Spleen (tissue), 11 donors: ENCODE data around the gene GLIS1. TPM values are rescaled to one million over a fixed set of nuclear protein-coding genes. Genes with fewer than 3 reads are reported as not detected.

Experiments used
- DNase-seq: peaks from one replicate; pipeline ENCODE4 v3.0.0-alpha.2; 2020
- H3K27ac ChIP-seq, 8 donors: fragments of 200-600 bp; sonication (generic) in 7 of 8; 1 replicate in 4 of 8; 2 replicates in 4 of 8; pipeline versions ENCODE4 v1.5.0 to v1.8.0; 2016 to 2021; ENCODE audit warnings: inconsistent platforms in 4 of 8, mild to moderate bottlenecking in 4 of 8, moderate library complexity in 1 of 8
- H3K27me3 ChIP-seq, 7 donors: fragments of 200-600 bp; sonication (generic) in 6 of 7; replicated peaks in 1 of 7; 1 replicate in 4 of 7; 2 replicates in 3 of 7; pipeline versions ENCODE4 v1.5.0 to v1.8.0; 2016 to 2021; ENCODE audit warnings: inconsistent platforms in 3 of 7, mild to moderate bottlenecking in 1 of 7
- H3K36me3 ChIP-seq, 6 donors: fragments of 200-600 bp; sonication (generic) in 5 of 6; 1 replicate in 4 of 6; 2 replicates in 2 of 6; pipeline versions ENCODE4 v1.5.0 to v1.8.0; 2016 to 2021; ENCODE audit warnings: inconsistent platforms in 2 of 6
- H3K4me1 ChIP-seq, 6 donors: fragments of 200-600 bp; sonication (generic) in 5 of 6; 1 replicate in 3 of 6; 2 replicates in 3 of 6; pipeline versions ENCODE4 v1.5.0 to v1.8.0; 2016 to 2021; ENCODE audit warnings: inconsistent platforms in 3 of 6
- H3K4me3 ChIP-seq, 8 donors: fragments of 200-600 bp; sonication (generic) in 7 of 8; 1 replicate in 4 of 8; 2 replicates in 4 of 8; pipeline versions ENCODE4 v1.5.0 to v1.8.0; 2016 to 2021; ENCODE audit warnings: inconsistent platforms in 4 of 8, mild to moderate bottlenecking in 4 of 8, moderate library complexity in 2 of 8
- H3K9me3 ChIP-seq, 8 donors: fragments of 200-600 bp; sonication (generic) in 7 of 8; 1 replicate in 4 of 8; 2 replicates in 4 of 8; pipeline versions ENCODE4 v1.5.0 to v1.8.0; 2016 to 2021; ENCODE audit warnings: inconsistent platforms in 4 of 8
- CTCF ChIP-seq, 11 experiments: fragments of 200-600 bp in 7 of 11; fragments of 450-650 bp in 4 of 11; sonication (generic) in 4 of 11; IDR thresholded peaks in 8 of 11; conservative IDR thresholded peaks in 3 of 11; 1 replicate in 7 of 11; 2 replicates in 4 of 11; pipeline versions ENCODE4 v1.4.0 to v1.8.0; 2016 to 2021; ENCODE audit warnings: antibody characterized with exemption in 11 of 11, inconsistent platforms in 4 of 11, mild to moderate bottlenecking in 1 of 11
- POLR2A ChIP-seq, 3 donors: fragments of 450-650 bp; IDR thresholded peaks; one replicate each; pipeline ENCODE4 v1.5.1; 2017; ENCODE audit warnings: antibody characterized with exemption in 3 of 3, mild to moderate bottlenecking in 1 of 3
- POLR2AphosphoS5 ChIP-seq, 3 donors: sonication (generic); formaldehyde crosslinking; IDR thresholded peaks; one replicate each; pipeline ENCODE4 v1.5.1; 2017; ENCODE audit warnings: antibody characterized with exemption in 3 of 3
- WGBS, 5 donors: extraction: QIAGEN DNeasy Blood & Tissue Kit in 3 of 5; methylation state at CpG; one replicate each; pipeline versions ENCODE4 v1.1.5 to v1.1.7; 2013 to 2018; 5-methylcytosine and 5-hydroxymethylcytosine counted together
- intact Hi-C: fragments of 100-400 bp; cut with DNase I; formaldehyde crosslinking; loops from one replicate; pipeline ENCODE4 v1.15.0; 2023; ENCODE audit warnings: low total_unique reads
- polyA plus RNA-seq, 3 donors: library from polyadenylated mRNA; stranded (reverse); fragments of 200-250 nt; gene quantifications; one replicate each; pipeline ENCODE4 v1.2.1, GENCODE V29; 2013
- total RNA-seq, 7 donors: library from RNA; depleted of rRNA in 3 of 7; stranded (reverse); fragments of >200 nt in 3 of 7; fragmentation: NEBNext Ultra II Directional in 4 of 7; extraction: Animal tissue kit (Norgen Biotek cat#: 25700) in 4 of 7; gene quantifications; one replicate each; pipeline versions ENCODE4 v1.1.0 to v1.2.1, GENCODE V29; 2016 to 2021
- donor health status: healthy with polysubstance abuse.
- donor health status: DM: no; HTN: no; CAD: no; lungs with moderate emphysema.
- donor health status: DM: no; HTN: no; CAD: no.
- donor health status: Bipolar disorder and iron deficiency.
- donor health status: healthy.
- donor health status: DM: no; HTN: no; CAD: no.
- donor health status: DM: yes; HTN: yes; CAD: no.

The GLIS1 gene
- total and polyA plus RNA-seq, 10 donors = 0.04 to 0.39 (median 0.26) TPM; not detected in 5

- 78 to 93% (median 85%) methylated on average over 7 of the region's 7 CpGs for WGBS, 5 donors
- intact Hi-C loops = no loop called here
- Histone ChIP-seq H3K4me3 (no peak overlapping the region), H3K4me1 (peaks cover 0 to 4% (median 0%) of the 10 kb centered on the region in 6 donors), H3K27ac (no peak overlapping the region), H3K27me3 (peaks cover 0 to 30% (median 0%) of the 10 kb centered on the region in 7 donors), H3K36me3 (no peaks in the 10 kb centered on the region), H3K9me3 (no peaks in the 10 kb centered on the region)
- no peak for DNase-seq
- TF ChIP-seq POLR2A (IDR thresholded peaks at IDR 0.05) = no peak
Measured at GRCh38 chr1:53691326-53691725, 47.6 kb downstream of the GLIS1 start.

GRCh38 chr1:53690411-53690810 is 48.6 kb downstream of the GLIS1 start:
- Histone ChIP-seq H3K36me3 (no peaks in the 10 kb centered on the region), H3K27me3 (peaks cover 0 to 39% (median 0%) of the 10 kb centered on the region in 7 donors), H3K4me3 (no peak overlapping the region), H3K4me1 (peaks cover 0 to 11% (median 0%) of the 10 kb centered on the region in 6 donors), H3K27ac (no peak overlapping the region), H3K9me3 (no peaks in the 10 kb centered on the region)
- no peak for TF ChIP-seq POLR2A (IDR thresholded peaks at IDR 0.05)
- TF ChIP-seq CTCF (IDR thresholded peaks at IDR 0.05 in 8 of 11, conservative IDR thresholded peaks at IDR 0.05 in 3 of 11) = no peak
- no peak for DNase-seq
- intact Hi-C loops = no loop called here
- WGBS, 5 donors = 82 to 94% (median 90%) methylated on average over 11 of the region's 11 CpGs

- Histone ChIP-seq H3K36me3 (no peaks in the 10 kb centered on the region), H3K27ac (no peak overlapping the region), H3K27me3 (peaks cover 0 to 45% (median 0%) of the 10 kb centered on the region in 7 donors), H3K4me1 (peaks cover 0 to 16% (median 3%) of the 10 kb centered on the region in 6 donors), H3K4me3 (no peak overlapping the region), H3K9me3 (no peaks in the 10 kb centered on the region)
- TF ChIP-seq POLR2AphosphoS5 (IDR thresholded peaks at IDR 0.05) (no peak), POLR2A (IDR thresholded peaks at IDR 0.05) (no peak), CTCF (IDR thresholded peaks at IDR 0.05 in 8 of 11, conservative IDR thresholded peaks at IDR 0.05 in 3 of 11) (no peak)
- 77 to 96% (median 87%) methylated on average over 4 to 12 of the region's 12 CpGs for WGBS, 5 donors
- DNase-seq = no peak
- intact Hi-C loops = no loop called here
Measured at GRCh38 chr1:53689736-53690326, 49.1 kb downstream of the GLIS1 start.

GRCh38 chr1:53689223-53689622 is 49.7 kb downstream of the GLIS1 start:
- no peaks in the 10 kb centered on the region for H3K9me3 ChIP-seq
- 88 to 95% (median 90%) methylated on average over 3 to 4 of the region's 4 CpGs for WGBS, 5 donors
- TF ChIP-seq POLR2AphosphoS5 (IDR thresholded peaks at IDR 0.05) = no peak
- no peak for TF ChIP-seq CTCF (IDR thresholded peaks at IDR 0.05 in 8 of 11, conservative IDR thresholded peaks at IDR 0.05 in 3 of 11)
- TF ChIP-seq POLR2A (IDR thresholded peaks at IDR 0.05) = no peak
- intact Hi-C loops = no loop called here
- H3K4me1 ChIP-seq = peaks cover 0 to 16% (median 3%) of the 10 kb centered on the region in 6 donors
- no peak overlapping the region for H3K27ac ChIP-seq
- no peak overlapping the region for H3K4me3 ChIP-seq
- no peaks in the 10 kb centered on the region for H3K36me3 ChIP-seq
- H3K27me3 ChIP-seq = peaks cover 0 to 51% (median 0%) of the 10 kb centered on the region in 7 donors
- DNase-seq = no peak
